HCT116 (cell line): ENCODE measurements around the gene TMEM204. TPM values are rescaled to one million over a fixed set of nuclear protein-coding genes. Genes with fewer than 3 reads are reported as not detected.
A peak's percentile ranks its signal among the peaks of the same experiment; 100 is the strongest.

Experiments
- ATAC-seq: fragments of 200-7000 bp; cut with Tn5 transposase; 2 replicates; pipeline ENCODE4 v1.9.1; 2020; ENCODE audit warnings: mild to moderate bottlenecking, moderate library complexity
- BruUV-seq: library from RNA; stranded (reverse); fragments of 400-500 nt; replicated peaks from 2 replicates; lab custom pipeline; 2021; lab: Mats Ljungman, UMichigan
- CTCF ChIA-PET: fragments of 300-600 bp; sonication (Branson Sonifier 250); formaldehyde crosslinking; loops from one replicate; lab custom pipeline; 2021; ENCODE audit warnings: antibody characterized with exemption; lab: Charles Lee
- POLR2A ChIA-PET: fragments of 300-600, 350-600 bp; sonication (Branson Sonifier 250); formaldehyde crosslinking; loops from one replicate; lab custom pipeline; 2021; ENCODE audit warnings: antibody characterized with exemption; lab: Charles Lee
- RAD21 ChIA-PET, 2 experiments: fragments of 300-600 bp; sonication (Branson Sonifier 250); formaldehyde crosslinking; loops; one replicate each; lab custom pipeline; 2023; ENCODE audit warnings: low total read pairs in 2 of 2; ENCODE audit not compliant: uncharacterized antibody in 2 of 2, unreplicated experiment in 2 of 2, low non-redundant PET in 1 of 2; lab: Charles Lee
- DNase-seq: peaks from one replicate; pipeline ENCODE4 v3.0.0-alpha.2; 2010; ENCODE audit warnings: low read depth, low spot score
- H2AFZ ChIP-seq: fragments of 200-600 bp; shearing (Covaris generic), sonication (generic); 2 replicates; pipeline ENCODE4 v1.6.1; 2017; ENCODE audit warnings: low read depth, mixed run types, mixed read lengths, antibody characterized with exemption, low read length; ENCODE audit not compliant: poor library complexity, severe bottlenecking
- H3K27ac ChIP-seq: 2 replicates; pipeline ENCODE4 v1.5.1; 2012; ENCODE audit warnings: low read depth, low read length
- H3K27me3 ChIP-seq: fragments of 200-600 bp; sonication (generic); 2 replicates; pipeline ENCODE4 v1.6.1; 2016; ENCODE audit warnings: mixed run types, low read length, mixed read lengths; ENCODE audit not compliant: insufficient read depth
- H3K36me3 ChIP-seq, 2 experiments: fragments of 200-500 bp in 1 of 2; fragments of 200-600 bp in 1 of 2; sonication (Bioruptor generic) in 1 of 2; sonication (generic) in 1 of 2; 2 replicates each; pipeline versions ENCODE4 v1.5.1 to v1.6.1; 2014 to 2016; ENCODE audit warnings: low read length in 2 of 2, inconsistent platforms in 1 of 2, mixed read lengths in 1 of 2, mixed run types in 1 of 2; ENCODE audit not compliant: insufficient read depth in 2 of 2, control insufficient read depth in 1 of 2
- H3K4me1 ChIP-seq, 2 experiments: fragments of 200-600 bp in 1 of 2; sonication (generic) in 1 of 2; 2 replicates each; pipeline versions ENCODE4 v1.5.1 to v1.6.1; 2012 to 2017; ENCODE audit warnings: low read length in 2 of 2, inconsistent platforms in 1 of 2, mild to moderate bottlenecking in 1 of 2, mixed read lengths in 1 of 2, mixed run types in 1 of 2, moderate library complexity in 1 of 2; ENCODE audit not compliant: insufficient read depth in 2 of 2, control insufficient read depth in 1 of 2
- H3K4me2 ChIP-seq: fragments of 200-600 bp; sonication (generic); 2 replicates; pipeline ENCODE4 v1.6.1; 2017; ENCODE audit warnings: mixed run types, low read length, mixed read lengths
- H3K4me3 ChIP-seq, 2 experiments: fragments of 200-600 bp in 1 of 2; sonication (generic) in 1 of 2; replicated peaks in 1 of 2; 2 replicates each; pipeline ENCODE4 v1.5.1; 2011 to 2016; ENCODE audit warnings: low read length in 2 of 2, control low read depth in 1 of 2, low read depth in 1 of 2, mild to moderate bottlenecking in 1 of 2, mixed read lengths in 1 of 2, mixed run types in 1 of 2
- H3K79me2 ChIP-seq: fragments of 200-600 bp; sonication (generic); 2 replicates; pipeline ENCODE4 v1.6.1; 2017; ENCODE audit warnings: mild to moderate bottlenecking, mixed run types, low read length, moderate library complexity, mixed read lengths; ENCODE audit not compliant: insufficient read depth
- H3K9ac ChIP-seq: fragments of 200-600 bp; sonication (generic); 2 replicates; pipeline ENCODE4 v1.6.1; 2016; ENCODE audit warnings: low read length, mixed read lengths
- H3K9me2 ChIP-seq: fragments of 200-600 bp; sonication (generic), shearing (Covaris generic); 2 replicates; pipeline ENCODE4 v1.6.1; 2017; ENCODE audit warnings: mixed run types, mild to moderate bottlenecking, moderate library complexity; ENCODE audit not compliant: insufficient read depth
- H3K9me3 ChIP-seq, 2 experiments: fragments of 200-500 bp in 1 of 2; fragments of 200-600 bp in 1 of 2; sonication (Bioruptor generic) in 1 of 2; sonication (generic) in 1 of 2; 2 replicates each; pipeline ENCODE4 v1.6.1; 2014 to 2017; ENCODE audit warnings: low read length in 2 of 2, mixed read lengths in 2 of 2, inconsistent platforms in 1 of 2, low read depth in 1 of 2, mild to moderate bottlenecking in 1 of 2, mixed run types in 1 of 2, moderate library complexity in 1 of 2; ENCODE audit not compliant: control insufficient read depth in 1 of 2, insufficient read depth in 1 of 2
- H4K20me1 ChIP-seq: fragments of 200-600 bp; sonication (generic), shearing (Covaris generic); 2 replicates; pipeline ENCODE4 v1.6.1; 2017; ENCODE audit warnings: mixed run types, mild to moderate bottlenecking, moderate library complexity; ENCODE audit not compliant: insufficient read depth
- FOSL1 ChIP-seq: IDR thresholded peaks from 2 replicates; pipeline ENCODE4 v1.6.1; 2012; ENCODE audit warnings: low read depth
- RAD21 ChIP-seq: IDR thresholded peaks from 2 replicates; pipeline ENCODE4 v1.6.1; 2012; ENCODE audit warnings: low read depth, mild to moderate bottlenecking
- SP1 ChIP-seq: IDR thresholded peaks from 2 replicates; pipeline ENCODE4 v1.6.1; 2012; ENCODE audit warnings: low read depth
- YY1 ChIP-seq: IDR thresholded peaks from 2 replicates; pipeline ENCODE4 v1.6.1; 2011; ENCODE audit warnings: low read length, low read depth, moderate library complexity, mild to moderate bottlenecking; ENCODE audit not compliant: insufficient replicate concordance; ENCODE audit errors: extremely low read depth
- intact Hi-C: fragments of 100-400 bp; cut with micrococcal nuclease; formaldehyde crosslinking; loops from 2 replicates; pipeline ENCODE4 v1.10.0; 2022
- total RNA-seq: library from RNA; stranded (reverse); gene quantifications from one replicate; pipeline ENCODE4 v1.2.1, GENCODE V29; 2021; ENCODE audit not compliant: unreplicated experiment
- TF ChIP-seq, protein P1 (sequence below), 3 experiments: fragments of 200-600 bp in 1 of 3; sonication (generic) in 1 of 3; IDR thresholded peaks in 2 of 3; conservative IDR thresholded peaks in 1 of 3; 2 replicates each; pipeline ENCODE4 v1.5.1; 2012 to 2017; ENCODE audit warnings: low read depth in 2 of 3, low read length in 2 of 3, antibody characterized with exemption in 1 of 3, borderline replicate concordance in 1 of 3, control low read depth in 1 of 3, mild to moderate bottlenecking in 1 of 3, mixed read lengths in 1 of 3, mixed run types in 1 of 3, moderate library complexity in 1 of 3; ENCODE audit not compliant: insufficient read depth in 1 of 3

TMEM204 gene
- total RNA-seq, 1 experiment from 2014 or later = 0.22 TPM

DNA sequence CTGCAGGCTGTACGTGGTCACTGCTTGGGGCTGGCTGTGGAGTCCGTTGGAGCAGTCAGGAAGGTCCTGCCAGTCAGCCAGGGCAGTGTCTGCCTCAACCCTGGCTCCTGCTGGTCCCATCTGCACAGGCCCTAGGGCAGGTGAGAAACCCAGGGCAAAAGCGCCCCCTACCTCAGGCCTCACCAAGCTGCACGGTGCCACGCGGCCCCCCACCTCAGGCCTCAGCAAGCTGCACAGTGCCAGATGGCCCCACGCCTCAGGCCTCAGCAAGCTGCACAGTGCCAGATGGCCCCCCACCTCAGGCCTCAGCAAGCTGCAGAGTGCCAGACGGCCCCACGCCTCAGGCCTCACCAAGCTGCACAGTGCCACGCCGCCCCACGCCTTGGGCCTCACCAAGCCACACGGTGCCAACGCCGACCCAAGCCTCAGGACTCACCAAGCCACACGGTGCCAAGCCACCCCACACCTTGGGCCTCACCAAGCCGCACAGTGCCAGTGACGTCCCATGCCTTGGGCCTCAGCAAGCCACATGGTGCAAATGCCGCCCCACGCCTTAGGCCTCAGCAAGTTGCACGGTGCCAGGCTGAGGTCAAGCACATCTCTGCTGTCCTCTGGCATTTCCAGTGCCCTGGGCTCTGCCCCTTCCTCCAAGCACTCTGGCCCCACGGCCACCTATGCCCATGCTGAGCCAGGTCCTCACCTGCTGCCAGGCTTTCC is 5.5 kb downstream of the TMEM204 start:
- ATAC-seq = peak; percentile 25; the same call in 1 of the 2 replicates
- POLR2A ChIA-PET = no interaction called here
- intact Hi-C loops = no loop called here
- Histone ChIP-seq H3K4me3 (no peak overlapping the region), H2AFZ (no peak overlapping the region), H3K4me2 (no peak overlapping the region), H3K79me2 (no peaks in the 10 kb centered on the region), H3K27ac (no peak overlapping the region), H3K27me3 (no peaks in the 10 kb centered on the region), H3K4me1 (peaks cover 19 to 25% of the 10 kb centered on the region in 2 experiments), H3K9me3 (no peaks in the 10 kb centered on the region), H4K20me1 (no peaks in the 10 kb centered on the region), H3K36me3 (no peaks in the 10 kb centered on the region), H3K9ac (no peak overlapping the region), H3K9me2 (no peaks in the 10 kb centered on the region)
- RAD21 ChIA-PET = no interaction called here
- TF ChIP-seq, protein P1, sequence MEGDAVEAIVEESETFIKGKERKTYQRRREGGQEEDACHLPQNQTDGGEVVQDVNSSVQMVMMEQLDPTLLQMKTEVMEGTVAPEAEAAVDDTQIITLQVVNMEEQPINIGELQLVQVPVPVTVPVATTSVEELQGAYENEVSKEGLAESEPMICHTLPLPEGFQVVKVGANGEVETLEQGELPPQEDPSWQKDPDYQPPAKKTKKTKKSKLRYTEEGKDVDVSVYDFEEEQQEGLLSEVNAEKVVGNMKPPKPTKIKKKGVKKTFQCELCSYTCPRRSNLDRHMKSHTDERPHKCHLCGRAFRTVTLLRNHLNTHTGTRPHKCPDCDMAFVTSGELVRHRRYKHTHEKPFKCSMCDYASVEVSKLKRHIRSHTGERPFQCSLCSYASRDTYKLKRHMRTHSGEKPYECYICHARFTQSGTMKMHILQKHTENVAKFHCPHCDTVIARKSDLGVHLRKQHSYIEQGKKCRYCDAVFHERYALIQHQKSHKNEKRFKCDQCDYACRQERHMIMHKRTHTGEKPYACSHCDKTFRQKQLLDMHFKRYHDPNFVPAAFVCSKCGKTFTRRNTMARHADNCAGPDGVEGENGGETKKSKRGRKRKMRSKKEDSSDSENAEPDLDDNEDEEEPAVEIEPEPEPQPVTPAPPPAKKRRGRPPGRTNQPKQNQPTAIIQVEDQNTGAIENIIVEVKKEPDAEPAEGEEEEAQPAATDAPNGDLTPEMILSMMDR (IDR thresholded peaks at IDR 0.05 in 2 of 3, conservative IDR thresholded peaks at IDR 0.05 in 1 of 3; ENCODE audit: borderline replicate concordance in 1 of 3, insufficient read depth in 1 of 3, low read depth in 2 of 3, low read length in 2 of 3) = 0 out of 6 replicates have a peak, but pooled peaks of 2 of the 3 experiments have one; percentile 4 to 13
- TF ChIP-seq RAD21 (peak; percentile 35; the same call in 1 of the 2 replicates), FOSL1 (no peak)
- no TSS peak for BruUV-seq
- CTCF ChIA-PET = interaction anchor here (0.9 kb wide), 1 partner anchor 176 kb away, joined by 3 read pairs; no protein-coding TSS in a partner anchor
- DNase-seq = no peak

DNA sequence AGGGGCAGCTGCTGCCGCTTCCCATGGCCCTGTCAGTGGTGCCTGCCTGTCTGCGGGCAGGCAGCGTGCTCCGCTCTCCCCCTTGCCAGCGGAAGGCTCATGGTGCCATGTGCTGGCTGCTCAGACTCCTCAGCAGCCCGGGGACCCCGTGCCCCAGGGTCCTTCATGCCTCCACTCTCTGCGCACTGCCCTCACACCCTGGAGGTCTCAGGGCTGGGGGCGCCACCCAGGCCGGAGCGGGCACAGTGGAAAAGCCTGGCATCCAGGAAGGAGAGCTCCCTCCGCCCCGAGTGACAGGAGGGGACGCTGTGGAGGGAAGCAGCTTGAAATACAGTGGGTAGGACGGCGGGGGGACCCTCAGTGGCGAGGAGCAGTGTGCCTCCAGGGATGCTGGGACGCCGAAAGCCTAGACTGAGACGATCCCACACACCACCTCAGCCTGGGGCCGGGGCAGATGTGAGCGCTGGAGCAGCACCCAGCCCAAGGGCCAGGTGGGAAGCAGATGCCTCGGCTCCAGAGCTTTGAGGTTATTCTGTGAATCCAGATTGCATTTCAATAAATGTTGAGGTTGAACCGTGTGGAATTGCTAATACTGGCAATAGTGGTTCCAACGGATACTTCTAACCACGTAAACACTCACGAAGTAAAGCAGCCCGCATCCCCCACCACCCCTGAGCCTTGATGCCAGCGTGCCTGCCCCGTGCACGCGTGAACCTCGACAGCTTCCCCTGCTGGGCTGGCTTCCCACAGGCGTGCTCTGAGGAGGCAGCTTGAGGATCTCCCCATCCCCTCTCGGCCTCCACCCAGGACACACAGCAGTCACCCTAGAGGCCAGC is 6.5 kb downstream of the TMEM204 start:
- Histone ChIP-seq H3K36me3 (no peaks in the 10 kb centered on the region), H3K9me2 (no peaks in the 10 kb centered on the region), H3K9me3 (no peaks in the 10 kb centered on the region), H3K9ac (no peak overlapping the region), H3K4me2 (no peak overlapping the region), H3K79me2 (no peaks in the 10 kb centered on the region), H3K4me3 (no peak overlapping the region), H2AFZ (no peak overlapping the region), H3K27ac (no peak overlapping the region), H3K27me3 (no peaks in the 10 kb centered on the region), H4K20me1 (no peaks in the 10 kb centered on the region), H3K4me1 (peaks cover 19 to 25% of the 10 kb centered on the region in 2 experiments)
- ChIA-PET RAD21 (no interaction called here), POLR2A (no interaction called here), CTCF (no interaction called here)
- DNase-seq (no peak), ATAC-seq (no peak)
- intact Hi-C loops = no loop called here
- BruUV-seq = no TSS peak
- TF ChIP-seq YY1 = no peak
- no peak for TF ChIP-seq SP1
